HG03175 (cell line): ENCODE results near the gene MAGOH.
A peak's percentile ranks its signal among the peaks of the same experiment; 100 is the strongest.

Experiments used
- ATAC-seq: cut with Tn5 transposase; IDR thresholded peaks from one replicate; pipeline ENCODE4 v1.9.1; 2021; ENCODE audit warnings: mild to moderate bottlenecking, moderate library complexity; ENCODE audit not compliant: unreplicated experiment

The MAGOH gene

DNA sequence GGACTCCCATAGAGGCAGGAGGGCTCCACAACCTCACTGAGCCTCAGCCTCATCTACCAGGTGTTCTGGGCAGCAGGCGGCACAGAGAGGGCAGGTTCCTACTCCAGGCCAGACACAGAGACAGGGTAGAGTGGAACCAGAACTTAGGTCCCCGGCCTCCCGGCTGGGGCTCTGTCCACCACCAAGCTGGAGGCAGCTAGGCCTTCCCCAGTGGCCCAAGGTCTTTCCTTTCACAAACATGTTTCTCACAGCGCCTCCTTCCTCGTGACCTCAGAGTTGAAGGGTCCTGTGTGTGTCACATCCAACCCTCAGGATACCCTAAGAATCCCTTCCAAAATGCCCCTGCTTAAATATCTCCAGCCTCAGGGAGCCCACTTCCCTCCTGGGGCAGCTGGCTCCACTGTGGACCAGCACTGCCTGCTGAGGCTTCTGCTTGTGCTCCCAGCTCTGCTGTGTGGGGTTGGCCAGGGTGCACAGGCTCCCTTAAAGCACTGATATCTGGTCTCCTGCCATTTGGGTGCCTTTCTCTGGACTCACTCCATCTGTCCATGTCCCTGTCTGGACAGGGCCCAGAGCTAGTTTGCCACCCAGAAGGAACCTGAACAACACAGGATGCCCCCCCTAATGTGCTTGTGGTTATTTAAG is 33.2 kb upstream of the MAGOH start:
- ATAC-seq = no peak

GRCh38 chr1:53270873-53271272 is 32.6 kb upstream of the MAGOH start:
- ATAC-seq = no peak

DNA sequence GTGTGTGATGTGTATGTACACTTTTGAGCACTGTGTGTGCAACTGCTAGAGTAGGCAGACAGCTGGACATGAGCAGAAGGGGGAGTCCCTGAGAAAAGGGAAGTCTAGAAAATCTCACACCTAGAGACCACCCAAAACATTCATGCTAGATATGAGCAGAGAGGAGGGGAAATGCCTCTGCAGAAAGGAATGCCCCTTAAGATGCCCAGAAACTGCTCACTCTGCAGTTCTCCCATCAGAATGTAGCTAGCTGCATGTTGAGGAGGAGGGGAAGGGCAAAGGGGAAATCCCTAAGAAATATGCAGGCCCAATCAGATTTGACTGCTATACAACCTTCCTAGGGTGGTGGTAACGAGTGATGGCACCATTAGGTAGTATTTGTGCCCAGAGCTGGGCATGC is 31.8 kb upstream of the MAGOH start:
- ATAC-seq = no peak

DNA sequence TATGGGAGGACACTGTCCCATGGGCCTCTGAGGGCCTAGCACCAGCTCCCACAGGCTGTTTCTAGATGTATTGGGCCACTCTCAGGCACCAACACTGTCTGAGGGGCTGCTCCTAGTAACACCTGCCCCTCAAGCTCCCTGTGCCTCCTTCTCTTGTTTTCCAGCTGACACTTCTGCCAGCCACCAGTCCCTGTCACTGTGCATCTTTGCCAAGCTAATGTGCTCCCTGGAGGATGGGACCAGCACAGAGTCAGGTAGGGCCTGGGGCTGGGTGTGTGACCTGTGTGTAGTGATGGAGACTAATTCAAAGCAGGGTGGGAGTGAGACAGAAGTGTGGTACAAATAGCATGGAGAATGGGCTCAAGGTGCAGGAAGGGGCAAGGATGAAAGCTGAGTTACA is 29.4 kb upstream of the MAGOH start:
- no peak for ATAC-seq

DNA sequence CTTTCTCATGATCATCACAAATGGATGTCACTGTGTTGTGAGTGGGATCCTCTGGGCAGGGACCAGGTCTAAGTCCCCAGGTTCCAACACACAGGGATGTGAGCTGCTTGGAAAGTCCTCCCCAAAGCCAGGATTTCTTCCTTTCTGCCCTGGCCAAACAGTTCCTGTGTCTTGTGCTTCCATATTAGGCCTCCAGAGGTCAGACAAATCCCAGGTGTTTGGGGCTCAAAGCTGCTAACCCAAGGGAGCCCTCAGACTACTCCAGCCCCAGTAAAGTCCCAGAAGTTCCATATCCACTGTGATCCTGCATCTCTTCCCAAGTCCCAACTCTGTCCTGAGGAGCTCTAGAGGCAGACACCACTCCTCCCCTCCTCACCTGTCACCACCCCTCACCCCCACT is 27.7 kb upstream of the MAGOH start:
- ATAC-seq = no peak

GRCh38 chr1:53265581-53265980 is 27.3 kb upstream of the MAGOH start:
- no peak for ATAC-seq

DNA sequence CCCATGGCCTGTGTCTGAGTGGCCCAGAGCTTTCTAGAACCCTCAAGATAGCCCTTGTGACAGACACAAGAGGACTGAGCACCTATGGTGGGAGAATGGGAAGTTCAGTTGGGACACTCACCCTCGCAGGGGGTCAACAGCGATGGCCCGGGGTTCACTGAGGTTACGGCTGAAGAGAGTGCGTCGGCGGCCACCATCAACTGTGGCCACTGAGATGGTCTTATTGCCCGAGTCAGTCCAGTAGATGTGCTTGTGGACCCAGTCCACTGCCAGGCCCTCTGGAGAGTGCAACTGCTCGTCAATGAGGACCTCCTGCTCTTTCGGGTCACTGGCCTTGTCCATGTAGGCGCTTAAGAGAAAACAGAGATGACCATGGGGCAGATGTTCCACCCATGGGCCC is 25.7 kb upstream of the MAGOH start:
- ATAC-seq = no peak

DNA sequence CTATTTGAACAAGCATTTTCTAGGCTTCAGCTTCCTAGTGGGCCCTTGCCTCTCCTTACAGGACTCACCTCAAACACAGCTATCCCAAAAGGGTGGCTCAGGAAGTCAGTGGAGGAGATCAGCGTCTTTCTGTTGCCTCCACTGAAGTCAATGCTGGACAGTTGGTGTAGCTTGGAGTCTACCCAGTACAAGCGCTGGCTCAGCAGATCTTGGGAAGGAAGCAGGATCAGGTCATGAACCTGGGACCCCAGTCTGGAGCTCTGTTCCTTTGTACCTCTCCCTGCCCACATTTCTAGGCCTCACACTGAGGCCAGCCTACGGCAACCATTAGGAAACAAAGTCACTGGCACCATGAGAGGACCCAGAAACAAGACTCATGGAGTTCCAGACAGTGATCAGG is 23.7 kb upstream of the MAGOH start:
- ATAC-seq = no peak

DNA sequence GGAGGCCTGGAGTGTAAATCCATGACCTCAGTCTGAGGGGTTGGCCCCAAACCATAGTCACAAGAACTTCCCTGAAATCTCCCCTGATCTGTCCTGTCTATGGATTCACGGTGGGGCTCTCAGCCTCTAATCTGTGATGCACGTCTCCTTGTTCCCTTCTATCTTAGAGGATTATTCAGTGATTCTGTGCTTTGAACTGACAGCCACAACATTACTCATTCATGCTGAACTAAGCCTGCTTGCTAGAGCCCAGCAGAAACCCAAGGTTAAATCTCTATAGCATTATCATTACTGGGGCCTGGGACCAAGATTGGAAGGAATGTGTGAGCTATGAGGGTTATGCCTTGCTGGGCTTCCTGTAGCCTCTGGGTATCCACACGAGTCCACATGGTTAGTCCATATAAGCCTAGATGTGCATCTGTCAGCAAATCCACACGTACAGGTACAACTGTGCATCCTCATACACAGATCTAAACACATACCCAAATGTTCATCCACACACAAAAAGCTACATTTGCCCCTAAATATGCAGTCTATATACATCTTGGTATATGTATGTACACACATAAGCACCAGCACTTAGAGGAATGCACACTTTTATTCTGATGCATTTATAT is 22.4 kb upstream of the MAGOH start:
- ATAC-seq = no peak

GRCh38 chr1:53259932-53260331 is 21.6 kb upstream of the MAGOH start:
- peak; percentile 69 for ATAC-seq

GRCh38 chr1:53258216-53258615 is 19.9 kb upstream of the MAGOH start:
- ATAC-seq = no peak

- no peak for ATAC-seq
Observed at GRCh38 chr1:53257454-53258081, 19.2 kb upstream of the MAGOH start.

- no peak for ATAC-seq
Observed at GRCh38 chr1:53256511-53257453, 18.5 kb upstream of the MAGOH start.

DNA sequence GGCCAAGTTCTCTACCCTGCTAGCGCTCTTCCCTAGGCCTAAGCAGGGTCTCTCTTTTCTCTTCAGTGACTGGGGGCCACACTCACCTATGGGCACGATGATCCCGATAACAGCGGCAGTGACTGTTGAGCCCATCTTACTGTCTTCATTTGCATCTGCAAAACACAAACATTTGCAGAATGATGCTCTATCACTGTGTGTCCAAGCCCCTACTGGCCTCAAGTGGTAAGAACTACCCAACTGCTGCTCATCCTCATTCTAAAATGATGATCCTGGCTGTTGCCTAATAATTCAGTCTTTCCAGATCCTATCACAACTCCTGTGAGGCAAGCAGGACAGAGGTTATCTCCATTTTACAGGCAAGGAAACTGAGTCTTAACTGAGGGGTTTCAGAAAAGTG is 16.7 kb upstream of the MAGOH start:
- ATAC-seq = no peak

DNA sequence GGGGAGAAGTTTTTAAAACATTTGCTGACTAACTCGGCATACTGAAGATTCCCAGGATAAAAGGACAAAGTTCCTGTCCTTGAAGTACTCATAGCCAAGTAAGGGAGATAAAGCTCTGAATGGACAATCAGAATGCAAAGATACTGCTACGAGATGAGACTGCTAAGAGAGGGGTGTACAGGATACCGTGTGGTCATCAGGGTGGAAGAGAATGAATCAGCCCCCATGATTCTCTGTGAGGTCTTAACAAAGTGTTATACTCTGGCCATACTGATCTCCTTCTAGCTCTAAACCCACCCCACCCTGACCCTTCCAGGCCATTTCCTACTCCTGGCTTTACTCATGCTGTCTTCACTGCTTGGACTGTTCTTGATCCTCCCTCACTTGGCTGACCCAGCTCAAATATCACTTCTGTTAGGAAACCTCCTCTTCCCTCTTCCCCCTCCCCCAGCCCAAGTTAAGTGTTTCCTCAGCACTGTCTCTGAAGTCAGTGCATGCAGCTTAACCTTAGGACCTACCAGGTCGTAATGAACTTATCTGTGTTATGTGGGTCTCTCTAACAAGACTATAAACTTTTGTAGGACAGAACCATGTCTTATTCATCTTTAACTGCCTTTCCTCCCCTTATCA is 15.8 kb upstream of the MAGOH start:
- no peak for ATAC-seq

- ATAC-seq = no peak
Observed at GRCh38 chr1:53250325-53250724, 12.0 kb upstream of the MAGOH start.

GRCh38 chr1:53249706-53250105 is 11.4 kb upstream of the MAGOH start:
- no peak for ATAC-seq

GRCh38 chr1:53246261-53247134 is 8.2 kb upstream of the MAGOH start:
- ATAC-seq = peak; percentile 76

- no peak for ATAC-seq
Observed at GRCh38 chr1:53244141-53244540, 5.8 kb upstream of the MAGOH start.

DNA sequence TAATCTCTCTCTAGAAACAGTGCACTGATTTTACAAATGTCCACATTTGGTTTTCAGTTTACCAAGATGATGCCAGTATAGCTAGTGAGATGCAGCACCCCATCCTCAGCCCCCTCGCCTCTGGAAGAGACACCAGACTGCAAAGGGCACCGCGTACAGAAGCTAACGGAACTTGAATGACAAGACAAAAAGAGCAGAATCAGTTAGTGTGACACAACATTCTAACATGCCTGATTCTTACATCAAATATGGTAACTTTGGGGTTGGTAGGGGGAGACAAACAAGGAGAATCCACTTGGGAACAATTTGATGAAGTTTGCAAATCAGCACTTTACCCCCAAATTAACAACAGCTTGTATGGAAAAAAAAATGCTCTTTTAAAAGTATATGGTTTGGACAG is 4.1 kb upstream of the MAGOH start:
- no peak for ATAC-seq
